Ishikawa (cell line): ENCODE measurements around the gene HOATZ.

Source experiments
- CEBPB ChIP-seq: IDR thresholded peaks from 2 replicates; pipeline ENCODE4 v1.6.1; 2012
- CREB1 ChIP-seq: IDR thresholded peaks from 2 replicates; pipeline ENCODE4 v1.6.1; 2012; ENCODE audit warnings: low read depth
- EP300 ChIP-seq: IDR thresholded peaks from 2 replicates; pipeline ENCODE4 v1.6.1; 2012; ENCODE audit warnings: borderline replicate concordance
- FOXM1 ChIP-seq: IDR thresholded peaks from 2 replicates; pipeline ENCODE4 v1.6.1; 2012; ENCODE audit warnings: low read depth, borderline replicate concordance
- NFIC ChIP-seq: IDR thresholded peaks from 2 replicates; pipeline ENCODE4 v1.6.1; 2012
- RAD21 ChIP-seq: IDR thresholded peaks from 2 replicates; pipeline ENCODE4 v1.6.1; 2012; ENCODE audit warnings: low read depth
- REST ChIP-seq: IDR thresholded peaks from 2 replicates; pipeline ENCODE4 v1.6.1; 2012; ENCODE audit warnings: low read depth, mild to moderate bottlenecking
- TAF1 ChIP-seq: IDR thresholded peaks from 2 replicates; pipeline ENCODE4 v1.6.1; 2012; ENCODE audit warnings: low read depth, mild to moderate bottlenecking
- USF1 ChIP-seq: IDR thresholded peaks from 2 replicates; pipeline ENCODE4 v1.6.1; 2012
- YY1 ChIP-seq: IDR thresholded peaks from 2 replicates; pipeline ENCODE4 v1.6.1; 2012; ENCODE audit warnings: low read depth
- TF ChIP-seq, protein P1 (sequence below): IDR thresholded peaks from 2 replicates; pipeline ENCODE4 v1.6.1; 2012

GRCh38 chr11:111476956-111477355 lies 37.6 kb upstream of the HOATZ start:
- TF ChIP-seq TAF1 (no peak), REST (no peak), NFIC (no peak), FOXM1 (no peak), CEBPB (no peak), EP300 (no peak), USF1 (no peak), RAD21 (no peak), CREB1 (no peak), YY1 (no peak)
- TF ChIP-seq, protein P1, sequence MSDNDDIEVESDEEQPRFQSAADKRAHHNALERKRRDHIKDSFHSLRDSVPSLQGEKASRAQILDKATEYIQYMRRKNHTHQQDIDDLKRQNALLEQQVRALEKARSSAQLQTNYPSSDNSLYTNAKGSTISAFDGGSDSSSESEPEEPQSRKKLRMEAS, result no peak
